H1 (cell line): ENCODE data around the gene LDLR. TPM values are rescaled to one million over a fixed set of nuclear protein-coding genes. Genes with fewer than 3 reads are reported as not detected.

Experiments used
- CTCF ChIA-PET: fragments of 300-600 bp; sonication (Branson Sonifier 250); formaldehyde crosslinking; loops from one replicate; lab custom pipeline; 2021; ENCODE audit not compliant: partially characterized antibody; lab: Charles Lee
- POLR2A ChIA-PET: fragments of 300-600 bp; sonication (Branson Sonifier 250); formaldehyde crosslinking; loops from one replicate; lab custom pipeline; 2021; ENCODE audit warnings: inconsistent platforms; ENCODE audit not compliant: partially characterized antibody; lab: Charles Lee
- DNase-seq, 2 experiments: peaks; one replicate each; pipeline versions ENCODE4 v3.0.0 to v3.0.0-alpha.2; 2010 to 2022; ENCODE audit warnings: low spot score in 2 of 2, low read depth in 1 of 2, mixed read lengths in 1 of 2
- FAIRE-seq: peaks from 2 replicates; lab custom pipeline; 2011; peaks lifted over from hg19 to GRCh38; lab: Jason Lieb, UNC
- H2AFZ ChIP-seq: 2 replicates; pipeline ENCODE4 v1.8.1; 2012; ENCODE audit warnings: low read length, inconsistent platforms
- H2AK5ac ChIP-seq: 2 replicates; pipeline ENCODE4 v1.6.1; 2013; ENCODE audit warnings: low read depth, low read length
- H2BK120ac ChIP-seq: replicated peaks from 2 replicates; pipeline ENCODE3; 2013; ENCODE audit warnings: low read depth, low read length, inconsistent platforms
- H2BK12ac ChIP-seq: 2 replicates; pipeline ENCODE4 v1.6.1; 2013; ENCODE audit warnings: low read depth, low read length
- H2BK15ac ChIP-seq: 2 replicates; pipeline ENCODE4 v1.6.1; 2013; ENCODE audit warnings: low read length
- H2BK20ac ChIP-seq: 2 replicates; pipeline ENCODE4 v1.6.1; 2013; ENCODE audit warnings: low read length
- H2BK5ac ChIP-seq: 2 replicates; pipeline ENCODE4 v1.6.1; 2013; ENCODE audit warnings: low read depth, low read length
- H3K14ac ChIP-seq: 2 replicates; pipeline ENCODE4 v1.6.1; 2013; ENCODE audit warnings: inconsistent platforms; ENCODE audit not compliant: insufficient read length
- H3K18ac ChIP-seq: 2 replicates; pipeline ENCODE4 v1.6.1; 2013; ENCODE audit warnings: low read length; ENCODE audit errors: extremely low read depth
- H3K23ac ChIP-seq: 2 replicates; pipeline ENCODE4 v1.6.1; 2013; ENCODE audit warnings: inconsistent platforms; ENCODE audit not compliant: insufficient read length
- H3K23me2 ChIP-seq: 2 replicates; pipeline ENCODE4 v1.6.1; 2013; ENCODE audit warnings: low read depth, low read length
- H3K27ac ChIP-seq: 2 replicates; pipeline ENCODE4 v1.6.1; 2011; ENCODE audit warnings: low read depth, low read length, inconsistent platforms
- H3K27me3 ChIP-seq, 4 experiments: replicated peaks in 1 of 4; 1 replicate in 1 of 4; 2 replicates in 3 of 4; pipeline versions ENCODE4 v1.6.1 to v1.8.1; 2011 to 2013; ENCODE audit warnings: low read length in 3 of 4, mild to moderate bottlenecking in 3 of 4, inconsistent platforms in 2 of 4, mixed read lengths in 2 of 4, moderate library complexity in 1 of 4; ENCODE audit not compliant: control insufficient read depth in 3 of 4, insufficient read depth in 3 of 4; ENCODE audit errors: extremely low read depth in 1 of 4
- H3K36me3 ChIP-seq, 4 experiments: 2 replicates each; pipeline versions ENCODE4 v1.6.1 to v1.8.1; 2011 to 2013; ENCODE audit warnings: mild to moderate bottlenecking in 4 of 4, low read length in 3 of 4, moderate library complexity in 2 of 4, control low read depth in 1 of 4, inconsistent platforms in 1 of 4; ENCODE audit not compliant: insufficient read depth in 4 of 4, control insufficient read depth in 2 of 4
- H3K4ac ChIP-seq: replicated peaks from 2 replicates; pipeline ENCODE3; 2013; ENCODE audit warnings: low read length, low read depth, mixed read lengths, inconsistent platforms; ENCODE audit not compliant: insufficient read length
- H3K4me1 ChIP-seq, 4 experiments: replicated peaks in 1 of 4; 1 replicate in 1 of 4; 2 replicates in 3 of 4; pipeline versions ENCODE4 v1.6.1 to v1.8.1; 2011 to 2013; ENCODE audit warnings: low read length in 3 of 4, inconsistent platforms in 2 of 4, mixed read lengths in 1 of 4; ENCODE audit not compliant: insufficient read depth in 4 of 4, control insufficient read depth in 3 of 4
- H3K4me2 ChIP-seq, 2 experiments: 2 replicates each; pipeline versions ENCODE4 v1.6.1 to v1.8.1; 2011 to 2013; ENCODE audit warnings: low read depth in 2 of 2, low read length in 2 of 2, control low read depth in 1 of 2, inconsistent platforms in 1 of 2, mild to moderate bottlenecking in 1 of 2; ENCODE audit not compliant: insufficient read depth in 1 of 2
- H3K4me3 ChIP-seq, 4 experiments: fragments of 200-600, 300-600 bp in 1 of 4; sonication (generic), shearing (Covaris generic), sonication (Bioruptor Twin) in 1 of 4; 2 replicates each; pipeline versions ENCODE4 v1.5.1 to v1.8.1; 2011 to 2016; ENCODE audit warnings: low read length in 4 of 4, low read depth in 3 of 4, control low read depth in 2 of 4, inconsistent platforms in 2 of 4, mild to moderate bottlenecking in 2 of 4, mixed read lengths in 1 of 4, moderate library complexity in 1 of 4; ENCODE audit not compliant: insufficient read depth in 2 of 4; ENCODE audit errors: extremely low read depth in 1 of 4
- H3K56ac ChIP-seq: replicated peaks from 2 replicates; pipeline ENCODE3; 2013; ENCODE audit warnings: low read depth, mild to moderate bottlenecking, mixed read lengths, low read length, inconsistent platforms; ENCODE audit not compliant: insufficient read length
- H3K79me1 ChIP-seq: 2 replicates; pipeline ENCODE4 v1.6.1; 2013; ENCODE audit warnings: low read depth, low read length, control low read depth
- H3K79me2 ChIP-seq, 2 experiments: 2 replicates each; pipeline versions ENCODE4 v1.6.1 to v1.8.1; 2012 to 2013; ENCODE audit warnings: low read length in 2 of 2, mild to moderate bottlenecking in 2 of 2, inconsistent platforms in 1 of 2; ENCODE audit not compliant: insufficient read depth in 2 of 2, control insufficient read depth in 1 of 2
- H3K9ac ChIP-seq, 4 experiments: replicated peaks in 1 of 4; 1 replicate in 1 of 4; 2 replicates in 3 of 4; pipeline versions ENCODE4 v1.6.1 to v1.8.1; 2011 to 2013; ENCODE audit warnings: low read depth in 3 of 4, low read length in 3 of 4, control low read depth in 2 of 4, mild to moderate bottlenecking in 2 of 4, moderate library complexity in 2 of 4, inconsistent platforms in 1 of 4; ENCODE audit errors: extremely low read depth in 1 of 4
- H3K9me3 ChIP-seq, 2 experiments: 2 replicates each; pipeline versions ENCODE4 v1.6.1 to v1.8.1; 2012 to 2013; ENCODE audit warnings: mild to moderate bottlenecking in 2 of 2, moderate library complexity in 2 of 2, control low read depth in 1 of 2, inconsistent platforms in 1 of 2, low read depth in 1 of 2, low read length in 1 of 2, mixed read lengths in 1 of 2; ENCODE audit not compliant: insufficient read depth in 2 of 2
- H4K20me1 ChIP-seq, 2 experiments: replicated peaks in 1 of 2; 2 replicates each; pipeline versions ENCODE3 to v1.8.1; 2011 to 2013; ENCODE audit warnings: inconsistent platforms in 2 of 2, low read length in 2 of 2, mild to moderate bottlenecking in 1 of 2; ENCODE audit not compliant: insufficient read depth in 2 of 2, control insufficient read depth in 1 of 2
- H4K5ac ChIP-seq: 2 replicates; pipeline ENCODE4 v1.6.1; 2013; ENCODE audit warnings: low read length, low read depth, mixed read lengths, inconsistent platforms; ENCODE audit not compliant: insufficient read length
- H4K8ac ChIP-seq: 2 replicates; pipeline ENCODE4 v1.8.0; 2013; ENCODE audit warnings: mild to moderate bottlenecking, moderate library complexity, low read length, inconsistent platforms; ENCODE audit not compliant: insufficient read depth; ENCODE audit errors: extremely low read depth
- H4K91ac ChIP-seq: replicated peaks from 2 replicates; pipeline ENCODE3; 2013; ENCODE audit warnings: low read length, mixed read lengths, inconsistent platforms; ENCODE audit not compliant: insufficient read length
- JUND ChIP-seq: IDR thresholded peaks from 2 replicates; pipeline ENCODE4 v1.6.1; 2011; ENCODE audit warnings: mild to moderate bottlenecking, improper control_type of control experiment, low read length
- ZNF274 ChIP-seq: IDR thresholded peaks from 2 replicates; pipeline ENCODE4 v1.7.0; 2012; ENCODE audit warnings: low read length, borderline replicate concordance; ENCODE audit errors: extremely low read depth
- WGBS, 2 experiments: shearing (Covaris generic) in 1 of 2; methylation state at CpG; one replicate each; pipeline versions ENCODE4 v1.1.6 to v1.1.7; 2013 to 2015; ENCODE audit warnings: low lambda C conversion rate in 2 of 2, mixed read lengths in 2 of 2, inconsistent platforms in 1 of 2, low coverage in 1 of 2, missing lambda C conversion rate in 1 of 2; ENCODE audit not compliant: insufficient replicate concordance in 2 of 2, insufficient coverage in 1 of 2, insufficient read length in 1 of 2; ENCODE audit errors: extremely low coverage in 1 of 2, missing lambda C conversion rate in 1 of 2; 5-methylcytosine and 5-hydroxymethylcytosine counted together
- polyA plus RNA-seq, 7 experiments: library from polyadenylated mRNA; depleted of rRNA in 3 of 7; stranded (reverse) in 5 of 7; unstranded in 2 of 7; fragments of >200 nt in 5 of 7; fragments of 200-250 nt in 2 of 7; gene quantifications; 1 replicate in 5 of 7; 2 replicates in 1 of 7; 4 replicates in 1 of 7; pipeline versions ENCODE4 v1.2.1 to v1.2.3, GENCODE V29; 2011 to 2013; ENCODE audit warnings: missing spikeins in 2 of 7, mixed read lengths in 2 of 7
- total RNA-seq: library from RNA; stranded (reverse); fragmentation: NEBNext Ultra II Directional; extraction: Animal tissue kit (Norgen Biotek cat#: 25700); gene quantifications from 2 replicates; pipeline ENCODE4 v1.2.1, GENCODE V29; 2021
- TF ChIP-seq, protein P1 (sequence below): IDR thresholded peaks from 2 replicates; pipeline ENCODE4 v1.6.1; 2011; ENCODE audit warnings: low read length, improper control_type of control experiment

The LDLR gene
- total and polyA plus RNA-seq, 2 of the 8 experiments (the other 6 are each of a cell fraction or from before 2014, with no cell fraction given): 70.1 to 118 TPM

DNA sequence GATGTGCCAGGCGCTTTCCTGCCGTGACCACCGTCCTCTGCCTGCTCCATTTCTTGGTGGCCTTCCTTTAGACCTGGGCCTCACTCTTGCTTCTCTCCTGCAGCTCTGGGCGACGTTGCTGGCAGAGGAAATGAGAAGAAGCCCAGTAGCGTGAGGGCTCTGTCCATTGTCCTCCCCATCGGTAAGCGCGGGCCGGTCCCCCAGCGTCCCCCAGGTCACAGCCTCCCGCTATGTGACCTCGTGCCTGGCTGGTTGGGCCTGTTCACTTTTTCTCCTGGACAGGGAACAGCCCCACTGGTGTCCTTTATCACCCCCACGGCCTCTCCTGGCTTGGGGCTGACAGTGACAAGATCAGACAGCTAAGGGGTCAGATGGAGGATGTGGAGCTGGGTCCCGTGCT lies 38.6 kb downstream of the LDLR start:
- CTCF ChIA-PET: interaction anchor here (0.5 to 1.4 kb wide), 5 partner anchors 9 to 165 kb away, joined by 3 to 5 read pairs (median 3); no protein-coding TSS in a partner anchor
- POLR2A ChIA-PET: no interaction called here
- WGBS, 2 experiments: 88% methylated on average over 9 of the region's 15 CpGs; no CpG with 5 or more reads in 1 of the 2 experiments
- no peak for TF ChIP-seq JUND
- no peak for TF ChIP-seq ZNF274
- TF ChIP-seq, protein P1, sequence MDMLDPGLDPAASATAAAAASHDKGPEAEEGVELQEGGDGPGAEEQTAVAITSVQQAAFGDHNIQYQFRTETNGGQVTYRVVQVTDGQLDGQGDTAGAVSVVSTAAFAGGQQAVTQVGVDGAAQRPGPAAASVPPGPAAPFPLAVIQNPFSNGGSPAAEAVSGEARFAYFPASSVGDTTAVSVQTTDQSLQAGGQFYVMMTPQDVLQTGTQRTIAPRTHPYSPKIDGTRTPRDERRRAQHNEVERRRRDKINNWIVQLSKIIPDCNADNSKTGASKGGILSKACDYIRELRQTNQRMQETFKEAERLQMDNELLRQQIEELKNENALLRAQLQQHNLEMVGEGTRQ: no peak
- no peak overlapping the region for H2BK20ac ChIP-seq
- H3K27ac ChIP-seq: no peak overlapping the region
- no peak overlapping the region for H2AFZ ChIP-seq
- no peak overlapping the region for H3K18ac ChIP-seq
- no peak overlapping the region for H4K91ac ChIP-seq
- no peak overlapping the region for H2BK12ac ChIP-seq
- no peak overlapping the region for H3K9ac ChIP-seq
- no peak overlapping the region for H3K23ac ChIP-seq
- H3K27me3 ChIP-seq: no peaks in the 10 kb centered on the region
- H3K79me1 ChIP-seq: no peaks in the 10 kb centered on the region; the same call in 1 of the 2 replicates
- H2BK120ac ChIP-seq: no peak overlapping the region
- DNase-seq (no peak), FAIRE-seq (no peak)
- peaks cover 43 to 96% (median 67%) of the 10 kb centered on the region in 4 experiments for H3K36me3 ChIP-seq
- H3K4me1 ChIP-seq: no peaks in the 10 kb centered on the region
- H4K8ac ChIP-seq: no peak overlapping the region
- no peak overlapping the region for H3K14ac ChIP-seq
- no peak overlapping the region for H3K4me2 ChIP-seq
- no peak overlapping the region for H3K4me3 ChIP-seq
- no peak overlapping the region for H2BK5ac ChIP-seq
- peaks cover 11 to 16% of the 10 kb centered on the region in 2 experiments for H4K20me1 ChIP-seq
- no peak overlapping the region for H2BK15ac ChIP-seq
- H3K4ac ChIP-seq: no peak overlapping the region
- H3K9me3 ChIP-seq: no peaks in the 10 kb centered on the region
- H2AK5ac ChIP-seq: no peak overlapping the region
- no peak overlapping the region for H3K56ac ChIP-seq
- no peaks in the 10 kb centered on the region for H3K79me2 ChIP-seq
- no peak overlapping the region for H4K5ac ChIP-seq
- H3K23me2 ChIP-seq: no peaks in the 10 kb centered on the region
